ENCODE measurements around the gene MEGF10.
"Not testable (repeated sequence)": the region's sequence is repeated elsewhere in the genome, so short reads cannot be mapped to it uniquely, and the experiment has no call there.

Gene MEGF10

DNA sequence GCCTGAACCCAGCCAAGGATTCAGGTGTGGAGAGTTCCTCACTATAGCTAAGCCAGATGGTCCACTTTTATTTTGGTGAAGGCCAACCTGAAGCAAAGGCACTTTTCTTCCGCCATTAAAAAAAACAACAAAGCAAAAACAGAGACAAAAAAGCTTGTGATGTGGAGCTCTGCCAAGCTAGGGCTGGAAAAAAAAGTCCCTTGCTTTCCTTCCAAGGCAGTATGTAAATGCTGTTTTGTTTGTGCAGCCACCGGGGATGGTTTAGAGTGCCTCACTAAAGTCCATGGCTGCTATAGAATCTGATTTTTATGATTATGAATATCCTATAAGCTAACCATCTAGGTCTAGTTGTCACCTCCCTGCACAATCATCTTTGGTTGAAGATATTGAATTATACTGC is 14.9 kb downstream of the MEGF10 start:
- no peaks in the 10 kb centered on the region for H3K9me3 ChIP-seq (ENCODE audit: low read depth, low read length)
- DNase-seq (ENCODE audit: low read depth, low spot score), result no peak
- no peak overlapping the region for H3K9ac ChIP-seq (ENCODE audit: insufficient read length)
- no peaks in the 10 kb centered on the region for H3K36me3 ChIP-seq (ENCODE audit: insufficient read depth, low read length)
- H3K4me3 ChIP-seq, result no peak overlapping the region
- H3K27ac ChIP-seq, result no peak overlapping the region
- TF ChIP-seq FOXP2 (optimal IDR thresholded peaks at IDR 0.05; ENCODE audit: control extremely low read depth, extremely low read length, insufficient read depth), result no peak
- TF ChIP-seq EZH2 (IDR thresholded peaks at IDR 0.05), result no peak
- TF ChIP-seq POLR2AphosphoS5 (IDR thresholded peaks at IDR 0.05; ENCODE audit: borderline replicate concordance, low read depth, low read length), result no peak

DNA sequence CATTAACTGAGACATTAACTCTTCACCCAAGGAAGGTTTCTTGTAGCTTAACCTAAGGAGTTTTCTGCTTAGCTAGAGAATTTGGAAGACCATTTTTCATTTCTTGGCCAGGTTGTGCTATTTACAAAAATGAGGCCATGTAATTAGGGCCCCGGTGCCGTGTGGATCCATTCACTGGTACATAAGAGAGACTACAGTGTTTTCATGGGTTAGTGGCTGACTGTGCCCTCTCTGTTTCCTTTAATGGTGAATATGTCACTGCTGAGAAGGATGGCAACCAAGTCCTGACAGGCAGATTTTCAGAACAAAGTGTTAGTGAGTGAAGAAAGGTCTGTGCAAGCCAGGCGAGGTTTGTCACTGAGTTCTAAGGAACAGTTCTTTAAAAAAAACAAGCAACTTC is 15.4 kb downstream of the MEGF10 start:
- H3K9ac ChIP-seq (ENCODE audit: insufficient read length), result no peak overlapping the region
- TF ChIP-seq EZH2 (IDR thresholded peaks at IDR 0.05) (no peak), FOXP2 (optimal IDR thresholded peaks at IDR 0.05; ENCODE audit: control extremely low read depth, extremely low read length, insufficient read depth) (no peak), POLR2AphosphoS5 (IDR thresholded peaks at IDR 0.05; ENCODE audit: borderline replicate concordance, low read depth, low read length) (no peak)
- no peaks in the 10 kb centered on the region for H3K36me3 ChIP-seq (ENCODE audit: insufficient read depth, low read length)
- no peak for DNase-seq (ENCODE audit: low read depth, low spot score)
- H3K27ac ChIP-seq, result no peak overlapping the region
- H3K4me3 ChIP-seq, result no peak overlapping the region
- H3K9me3 ChIP-seq (ENCODE audit: low read depth, low read length), result no peaks in the 10 kb centered on the region

DNA sequence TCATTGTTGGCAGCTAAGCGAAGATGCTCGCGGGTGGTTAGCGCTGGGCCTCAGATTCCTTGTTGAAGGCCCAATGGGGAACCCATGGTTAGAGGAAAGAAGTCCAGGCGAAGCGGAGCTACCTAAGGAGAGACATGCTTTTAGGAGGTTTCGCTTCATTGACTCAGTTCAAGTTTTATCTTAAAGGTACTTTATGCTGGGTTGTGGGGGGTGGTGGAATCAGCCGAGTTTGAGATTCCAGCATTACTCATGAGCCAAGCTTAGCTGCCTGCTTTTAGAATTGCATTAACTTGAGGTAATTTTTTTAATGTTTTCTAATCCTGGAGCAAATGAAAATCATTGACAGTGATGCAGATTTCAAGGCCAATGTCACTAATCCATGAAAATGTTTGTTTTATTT is 16.1 kb downstream of the MEGF10 start:
- TF ChIP-seq FOXP2 (optimal IDR thresholded peaks at IDR 0.05; ENCODE audit: control extremely low read depth, extremely low read length, insufficient read depth) (no peak), POLR2AphosphoS5 (IDR thresholded peaks at IDR 0.05; ENCODE audit: borderline replicate concordance, low read depth, low read length) (no peak), EZH2 (IDR thresholded peaks at IDR 0.05) (no peak)
- H3K9me3 ChIP-seq (ENCODE audit: low read depth, low read length), result no peaks in the 10 kb centered on the region
- no peak for DNase-seq (ENCODE audit: low read depth, low spot score)
- H3K9ac ChIP-seq (ENCODE audit: insufficient read length), result no peak overlapping the region
- no peak overlapping the region for H3K4me3 ChIP-seq
- no peaks in the 10 kb centered on the region for H3K36me3 ChIP-seq (ENCODE audit: insufficient read depth, low read length)
- no peak overlapping the region for H3K27ac ChIP-seq

DNA sequence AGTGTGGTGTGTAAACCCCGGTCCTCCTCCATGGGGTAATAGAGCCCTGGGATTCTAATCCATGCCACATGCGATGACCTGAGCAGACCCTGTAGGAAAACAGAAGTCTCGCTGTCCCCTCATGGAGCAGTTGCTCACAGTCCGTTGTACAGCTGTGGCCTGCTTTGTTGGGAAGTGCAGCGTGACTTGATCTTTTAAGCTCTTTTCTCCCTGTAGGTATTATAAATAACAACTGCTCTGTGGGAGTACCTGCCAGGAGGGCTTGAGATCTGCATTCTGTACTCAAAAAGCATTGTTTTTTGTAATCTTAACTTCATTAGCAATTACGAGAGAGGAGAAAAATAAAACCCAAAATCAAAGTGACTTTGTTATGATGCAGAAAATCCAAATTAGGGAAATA is 17.3 kb downstream of the MEGF10 start:
- no peak overlapping the region for H3K4me3 ChIP-seq
- no peak overlapping the region for H3K27ac ChIP-seq
- no peaks in the 10 kb centered on the region for H3K9me3 ChIP-seq (ENCODE audit: low read depth, low read length)

DNA sequence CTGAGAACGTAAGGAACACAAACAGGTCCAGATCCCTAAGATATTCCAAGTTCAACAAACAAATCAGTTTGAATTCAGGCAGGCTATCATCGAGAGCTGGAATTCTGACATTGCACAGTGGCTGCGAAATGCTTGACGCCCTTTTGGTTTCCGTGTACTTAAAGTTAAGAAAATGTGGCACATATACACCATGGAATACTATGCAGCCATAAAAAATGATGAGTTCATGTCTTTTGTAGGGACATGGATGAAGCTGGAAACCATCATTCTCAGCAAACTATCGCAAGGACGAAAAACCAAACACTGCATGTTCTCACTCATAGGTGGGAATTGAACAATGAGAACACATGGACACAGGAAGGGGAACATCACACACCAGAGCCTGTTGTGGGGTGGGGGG is 17.7 kb downstream of the MEGF10 start:
- H3K9ac ChIP-seq (ENCODE audit: insufficient read length); H3K27ac ChIP-seq; H3K4me3 ChIP-seq; H3K36me3 ChIP-seq (ENCODE audit: insufficient read depth, low read length); DNase-seq (ENCODE audit: low read depth, low spot score); H3K9me3 ChIP-seq (ENCODE audit: low read depth, low read length): not testable (repeated sequence)

More for the DNA sequence above, 17.3 kb downstream of the MEGF10 start:
- H3K9ac ChIP-seq (ENCODE audit: insufficient read length), result no peak overlapping the region
- TF ChIP-seq EZH2 (IDR thresholded peaks at IDR 0.05) (no peak), POLR2AphosphoS5 (IDR thresholded peaks at IDR 0.05; ENCODE audit: borderline replicate concordance, low read depth, low read length) (no peak), FOXP2 (optimal IDR thresholded peaks at IDR 0.05; ENCODE audit: control extremely low read depth, extremely low read length, insufficient read depth) (no peak)
- no peaks in the 10 kb centered on the region for H3K36me3 ChIP-seq (ENCODE audit: insufficient read depth, low read length)
- DNase-seq (ENCODE audit: low read depth, low spot score), result no peak

DNA sequence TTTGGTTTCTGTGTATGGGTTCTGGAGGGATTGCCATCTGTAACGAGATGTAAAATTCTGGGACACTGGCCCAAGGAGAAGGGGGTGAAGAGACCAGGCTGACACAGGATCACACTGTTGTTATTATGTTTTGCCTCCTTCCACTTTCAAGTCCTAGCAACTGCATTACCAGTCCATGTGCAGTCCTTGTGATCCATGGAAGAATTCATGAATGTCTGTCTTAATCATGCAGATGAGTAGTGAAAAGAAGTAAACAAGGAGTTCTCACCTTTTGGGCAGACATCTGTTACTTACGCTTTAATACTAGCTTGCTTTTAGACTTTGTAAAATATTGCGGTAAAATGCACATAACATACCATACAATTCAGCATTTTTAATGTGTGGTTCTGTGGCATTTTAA is 18.3 kb downstream of the MEGF10 start:
- Histone ChIP-seq H3K4me3 (no peak overlapping the region), H3K27ac (no peak overlapping the region), H3K36me3 (ENCODE audit: insufficient read depth, low read length) (no peaks in the 10 kb centered on the region), H3K9ac (ENCODE audit: insufficient read length) (no peak overlapping the region), H3K9me3 (ENCODE audit: low read depth, low read length) (no peaks in the 10 kb centered on the region)
- no peak for DNase-seq (ENCODE audit: low read depth, low spot score)
- TF ChIP-seq FOXP2 (optimal IDR thresholded peaks at IDR 0.05; ENCODE audit: control extremely low read depth, extremely low read length, insufficient read depth) (no peak), POLR2AphosphoS5 (IDR thresholded peaks at IDR 0.05; ENCODE audit: borderline replicate concordance, low read depth, low read length) (no peak), EZH2 (IDR thresholded peaks at IDR 0.05) (no peak)

DNA sequence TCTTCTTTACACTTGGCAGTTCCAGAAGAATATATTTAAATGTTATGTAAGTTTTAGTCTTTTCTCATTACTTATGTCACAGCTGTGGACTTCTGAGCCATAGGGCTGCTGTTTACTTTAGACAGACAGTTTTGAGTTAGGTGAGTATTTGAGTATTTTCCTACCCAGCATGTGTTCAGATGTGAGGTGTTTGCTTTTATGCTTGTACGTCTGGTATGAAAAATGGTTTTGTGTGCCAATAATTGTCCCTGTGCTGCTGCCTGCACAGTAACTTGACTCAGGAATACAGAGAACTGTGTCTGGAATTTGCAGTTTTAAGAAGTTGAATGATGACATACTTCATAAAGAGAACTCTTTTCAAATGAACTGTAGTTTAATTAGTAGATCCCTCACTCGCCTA is 20.8 kb downstream of the MEGF10 start:
- H3K4me3 ChIP-seq, result no peak overlapping the region
- DNase-seq (ENCODE audit: low read depth, low spot score), result no peak
- TF ChIP-seq EZH2 (IDR thresholded peaks at IDR 0.05) (no peak), FOXP2 (optimal IDR thresholded peaks at IDR 0.05; ENCODE audit: control extremely low read depth, extremely low read length, insufficient read depth) (no peak), POLR2AphosphoS5 (IDR thresholded peaks at IDR 0.05; ENCODE audit: borderline replicate concordance, low read depth, low read length) (no peak)
- H3K9ac ChIP-seq (ENCODE audit: insufficient read length), result no peak overlapping the region
- no peak overlapping the region for H3K27ac ChIP-seq
- H3K36me3 ChIP-seq (ENCODE audit: insufficient read depth, low read length), result no peaks in the 10 kb centered on the region
- H3K9me3 ChIP-seq (ENCODE audit: low read depth, low read length), result no peaks in the 10 kb centered on the region

DNA sequence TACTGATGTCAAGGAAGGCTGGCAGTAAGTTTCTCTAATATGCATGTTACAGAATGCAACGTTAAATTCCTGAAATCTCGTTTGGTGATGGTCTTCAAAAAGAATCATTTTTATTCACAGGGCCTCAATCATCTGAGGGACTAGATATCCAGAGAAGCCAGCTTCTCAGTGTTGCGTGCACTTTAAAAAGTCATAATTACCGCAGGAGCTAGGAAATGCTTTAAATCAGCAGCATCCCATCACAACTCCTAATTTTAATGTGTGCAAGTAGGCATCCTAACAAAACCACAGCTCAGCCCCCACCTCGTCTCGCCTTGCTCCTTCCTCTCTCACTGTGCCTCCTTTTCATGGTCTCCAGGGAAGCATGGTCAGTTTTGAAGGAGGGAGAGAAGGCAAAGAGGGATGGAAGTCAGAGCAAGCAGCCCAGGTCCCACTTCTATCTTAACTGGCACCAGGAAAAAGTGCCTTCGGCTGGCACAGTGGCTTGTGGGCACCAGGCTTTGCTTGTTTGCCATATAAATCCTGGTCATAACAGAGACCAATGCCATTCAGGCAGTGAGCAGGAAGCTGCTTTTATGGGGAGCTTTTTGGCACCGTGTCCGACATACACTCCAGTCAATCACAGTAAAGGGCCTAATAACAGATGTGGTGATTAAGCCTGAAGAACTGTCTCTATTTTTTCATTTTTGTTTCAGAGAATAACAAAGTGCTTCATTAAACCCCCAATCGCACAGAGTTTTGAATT is 21.4 kb downstream of the MEGF10 start:
- Histone ChIP-seq H3K9me3 (ENCODE audit: low read depth, low read length) (no peaks in the 10 kb centered on the region), H3K4me3 (no peak overlapping the region), H3K36me3 (ENCODE audit: insufficient read depth, low read length) (no peaks in the 10 kb centered on the region), H3K9ac (ENCODE audit: insufficient read length) (no peak overlapping the region), H3K27ac (no peak overlapping the region)
- TF ChIP-seq FOXP2 (optimal IDR thresholded peaks at IDR 0.05; ENCODE audit: control extremely low read depth, extremely low read length, insufficient read depth), result no peak
- TF ChIP-seq POLR2AphosphoS5 (IDR thresholded peaks at IDR 0.05; ENCODE audit: borderline replicate concordance, low read depth, low read length), result no peak
- no peak for TF ChIP-seq EZH2 (IDR thresholded peaks at IDR 0.05)
- no peak for DNase-seq (ENCODE audit: low read depth, low spot score)

DNA sequence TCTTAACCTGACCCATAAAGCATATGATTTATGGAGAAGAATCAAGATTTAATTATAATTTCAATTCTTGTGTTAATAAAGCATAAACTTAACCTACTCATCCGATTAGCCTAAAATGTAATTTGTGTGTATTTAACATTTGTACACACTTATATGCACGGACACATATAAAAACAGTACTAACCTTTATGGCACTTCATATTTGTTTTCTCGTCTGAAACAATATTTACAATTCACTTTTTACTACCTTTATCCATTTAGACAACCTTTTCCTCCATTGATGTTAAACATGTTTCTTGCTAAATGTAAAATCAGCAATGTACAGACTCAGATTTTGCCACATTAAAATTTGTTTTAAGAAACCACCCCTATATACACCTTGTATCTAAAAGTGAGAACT is 22.8 kb downstream of the MEGF10 start:
- Histone ChIP-seq H3K9ac (ENCODE audit: insufficient read length) (no peak overlapping the region), H3K36me3 (ENCODE audit: insufficient read depth, low read length) (no peaks in the 10 kb centered on the region), H3K9me3 (ENCODE audit: low read depth, low read length) (no peaks in the 10 kb centered on the region), H3K27ac (no peak overlapping the region), H3K4me3 (no peak overlapping the region)
- no peak for TF ChIP-seq EZH2 (IDR thresholded peaks at IDR 0.05)
- no peak for TF ChIP-seq POLR2AphosphoS5 (IDR thresholded peaks at IDR 0.05; ENCODE audit: borderline replicate concordance, low read depth, low read length)
- no peak for TF ChIP-seq FOXP2 (optimal IDR thresholded peaks at IDR 0.05; ENCODE audit: control extremely low read depth, extremely low read length, insufficient read depth)
- no peak for DNase-seq (ENCODE audit: low read depth, low spot score)

Measured in SK-N-MC (cell line).